Inflammatory macrophage treated with lipopolysaccharide for 1 hour (primary cell): Measurements from ENCODE around the gene EYA4.

ENCODE experiments used
- DNase-seq, 2 donors: peaks; one replicate each; pipeline ENCODE4 v3.0.0-alpha.2; 2020 to 2022

The EYA4 gene

DNA sequence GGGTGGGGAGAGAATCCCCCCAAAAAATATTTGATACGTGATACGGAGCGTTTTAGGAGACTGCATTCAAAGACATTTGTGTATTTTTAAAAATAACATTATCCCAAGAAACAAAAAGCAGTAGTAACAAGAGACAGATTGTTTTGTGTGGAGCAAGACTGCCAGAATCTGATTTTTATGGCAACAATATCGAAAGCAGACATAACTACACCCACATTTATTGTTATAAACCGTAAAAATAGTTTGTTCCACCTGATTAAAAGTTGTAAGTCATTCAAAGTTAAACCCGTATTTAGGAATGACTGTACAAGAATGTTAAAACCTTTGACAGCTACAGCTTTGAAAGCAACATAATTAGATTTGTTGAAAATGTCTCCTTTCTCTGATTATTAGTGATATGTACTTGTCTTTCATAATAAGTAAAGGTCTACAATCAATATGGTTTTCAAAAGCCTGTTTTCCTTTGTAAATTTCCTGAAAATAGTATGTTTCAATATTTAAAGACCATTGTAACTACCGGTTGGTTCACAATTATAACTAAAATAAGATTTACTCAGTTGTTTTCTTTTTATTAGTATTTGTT is 2.7 kb downstream of the EYA4 start:
- no peak for DNase-seq

DNA sequence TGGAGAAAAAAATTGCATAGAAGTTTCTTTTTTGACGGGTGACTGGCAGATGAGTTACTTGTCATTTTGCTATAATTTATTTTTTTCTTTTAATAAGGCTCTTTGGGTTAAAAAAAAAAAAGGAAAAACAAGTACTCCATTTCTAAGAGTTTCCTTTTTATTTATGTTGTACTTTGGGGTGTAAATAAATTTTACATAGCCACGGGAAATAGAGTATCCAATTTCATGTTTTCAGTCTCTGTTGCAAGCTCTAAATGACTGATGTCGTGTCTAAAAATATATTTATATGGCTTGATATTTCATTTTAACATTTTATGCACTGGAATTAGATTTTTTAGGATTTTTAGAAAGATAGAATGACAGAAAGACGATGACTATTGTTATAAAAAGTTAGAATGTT is 3.4 kb downstream of the EYA4 start:
- no peak for DNase-seq

DNA sequence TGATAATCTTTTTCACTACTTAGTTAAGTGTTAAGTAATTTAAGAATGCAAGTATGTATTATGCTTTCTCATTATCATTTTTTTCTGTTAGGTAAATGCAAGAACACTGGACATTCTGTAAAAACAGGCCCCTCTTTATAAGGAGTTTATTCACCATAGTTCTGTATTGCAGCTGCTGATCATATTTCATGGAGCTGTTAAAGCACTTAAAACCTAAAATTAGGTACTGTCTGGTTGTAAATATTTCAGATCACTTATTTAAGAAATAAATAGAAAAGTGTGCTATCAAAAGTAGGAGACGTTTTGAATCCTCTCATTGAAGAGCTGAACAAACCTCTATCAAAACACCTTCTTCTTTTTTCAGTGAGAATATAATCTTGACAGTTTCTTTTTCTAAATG is 3.9 kb downstream of the EYA4 start:
- DNase-seq, result no peak

DNA sequence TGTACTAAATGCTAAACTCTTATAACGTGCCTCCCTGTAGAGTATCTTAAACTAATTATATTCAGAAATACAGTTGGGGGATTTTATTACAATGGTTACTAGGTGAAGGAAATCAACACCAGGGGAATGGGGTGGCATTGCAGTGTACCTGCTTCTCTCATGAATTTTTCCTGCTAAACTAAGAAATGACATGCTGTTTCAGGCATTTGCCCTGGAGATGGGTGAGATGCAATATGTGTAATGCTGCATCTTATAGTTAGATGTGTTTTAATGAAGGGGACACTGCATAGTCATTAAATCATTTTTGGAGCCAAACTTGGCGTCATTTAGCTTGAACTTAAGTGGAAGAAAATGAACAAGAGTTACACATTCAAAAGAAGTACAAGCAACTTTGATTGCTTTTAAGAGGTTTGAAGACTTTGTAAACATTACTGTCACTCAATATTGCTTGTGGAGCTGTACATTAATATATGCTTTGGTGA is 4.3 kb downstream of the EYA4 start:
- no peak for DNase-seq

DNA sequence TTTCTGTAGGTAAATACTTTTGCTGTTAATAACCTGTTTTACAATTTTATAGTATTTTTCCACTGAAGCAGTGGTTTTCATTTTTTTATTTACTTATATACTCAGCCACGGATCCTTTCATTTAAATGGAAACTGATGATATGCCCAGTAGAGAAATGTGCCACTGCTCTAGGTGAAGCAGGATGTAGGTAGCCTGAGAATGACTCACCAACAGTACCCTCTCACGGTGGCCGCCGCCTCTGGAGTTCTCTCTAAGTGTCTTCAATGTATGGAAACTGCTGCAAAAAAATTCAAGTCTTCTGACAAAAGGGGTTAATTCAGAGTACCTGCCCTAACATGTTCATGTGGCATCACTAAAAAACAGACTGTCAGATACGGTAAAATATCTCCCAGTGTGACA is 6.4 kb downstream of the EYA4 start:
- no peak for DNase-seq

DNA sequence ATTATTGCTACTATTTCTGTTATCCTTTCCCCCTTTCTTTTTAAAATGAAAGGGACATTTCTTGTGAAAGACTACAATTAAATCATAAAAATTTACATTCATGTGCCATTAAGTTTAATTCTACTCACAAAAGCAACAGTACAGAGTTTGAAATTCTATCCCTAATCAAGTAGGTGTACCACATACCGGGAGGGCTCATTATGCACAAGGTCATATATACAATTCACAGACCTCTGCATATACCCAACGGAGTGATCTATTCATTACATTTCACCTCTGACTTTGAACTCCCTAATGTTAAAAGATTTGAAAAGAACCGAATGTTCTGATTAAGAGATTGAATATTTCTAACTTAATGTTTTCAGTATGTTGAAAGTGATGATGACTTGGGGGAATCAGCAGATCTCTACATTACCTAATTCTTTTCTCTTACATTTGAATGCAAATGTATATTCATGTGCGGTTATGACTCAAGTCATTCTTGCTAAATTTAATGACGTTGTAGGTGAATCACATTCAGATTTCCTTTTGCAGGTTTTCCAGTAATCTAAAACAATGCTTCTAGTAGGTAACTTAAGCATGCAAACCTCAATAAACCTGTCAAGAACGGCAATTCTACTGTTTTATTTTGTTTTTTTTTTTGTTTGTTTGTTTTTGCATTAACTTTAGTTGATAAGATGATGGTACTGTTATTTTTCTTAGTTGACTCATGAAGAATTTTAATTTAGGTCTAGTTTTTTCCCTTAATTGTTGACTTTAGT is 7.3 kb downstream of the EYA4 start:
- peak in 1 of 2 donors; percentile 9 for DNase-seq

DNA sequence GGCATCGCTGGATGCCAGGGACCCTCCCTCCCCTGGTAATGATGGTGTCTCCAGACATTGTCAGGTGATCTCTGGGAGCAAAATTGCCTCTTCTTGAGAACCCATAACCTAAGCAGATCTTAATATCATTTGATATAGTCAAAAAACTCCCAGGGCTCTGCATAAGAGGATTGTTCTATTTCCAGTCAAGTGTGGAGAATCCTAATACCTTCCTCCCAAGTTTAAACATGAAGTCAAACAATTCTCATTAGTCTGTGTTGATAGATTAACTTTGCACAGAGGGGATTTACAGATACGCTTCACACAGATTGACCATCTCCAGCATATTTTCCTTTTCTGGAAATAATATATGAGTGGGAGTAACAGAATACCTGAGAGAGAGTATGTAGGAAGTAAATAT is 10.5 kb downstream of the EYA4 start:
- DNase-seq, result no peak

DNA sequence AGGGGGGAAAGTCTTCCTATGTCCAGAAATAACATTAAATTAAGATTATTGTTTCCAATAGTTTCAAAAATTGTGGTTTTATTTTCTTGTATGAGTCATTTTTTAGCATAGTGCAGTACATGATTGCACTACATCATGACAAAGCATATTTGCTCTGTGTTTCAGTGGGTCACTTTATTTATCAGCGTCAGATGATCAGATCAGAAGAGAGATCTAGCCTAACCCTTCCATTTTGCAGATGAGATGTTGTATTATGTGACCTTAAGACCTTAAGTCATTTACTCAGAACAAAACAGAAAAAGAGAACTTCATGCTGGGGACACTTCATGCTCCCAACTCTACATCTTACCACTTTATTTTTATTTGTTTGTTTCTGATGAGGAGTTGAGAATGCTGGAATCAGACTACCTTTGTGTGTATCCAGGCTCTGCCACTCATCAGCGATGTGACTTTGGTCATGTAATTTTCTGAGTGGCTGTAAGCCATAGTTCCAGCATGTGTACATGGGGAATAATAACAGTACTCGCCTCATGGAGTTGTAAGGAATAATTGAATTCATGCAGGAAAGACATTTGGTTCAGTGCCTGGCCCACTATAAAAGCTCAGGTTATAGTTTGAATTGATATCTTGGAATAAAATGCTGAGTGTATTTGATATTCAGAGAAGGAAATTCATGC is 13.5 kb downstream of the EYA4 start:
- DNase-seq, result peak; percentile 27 to 31

DNA sequence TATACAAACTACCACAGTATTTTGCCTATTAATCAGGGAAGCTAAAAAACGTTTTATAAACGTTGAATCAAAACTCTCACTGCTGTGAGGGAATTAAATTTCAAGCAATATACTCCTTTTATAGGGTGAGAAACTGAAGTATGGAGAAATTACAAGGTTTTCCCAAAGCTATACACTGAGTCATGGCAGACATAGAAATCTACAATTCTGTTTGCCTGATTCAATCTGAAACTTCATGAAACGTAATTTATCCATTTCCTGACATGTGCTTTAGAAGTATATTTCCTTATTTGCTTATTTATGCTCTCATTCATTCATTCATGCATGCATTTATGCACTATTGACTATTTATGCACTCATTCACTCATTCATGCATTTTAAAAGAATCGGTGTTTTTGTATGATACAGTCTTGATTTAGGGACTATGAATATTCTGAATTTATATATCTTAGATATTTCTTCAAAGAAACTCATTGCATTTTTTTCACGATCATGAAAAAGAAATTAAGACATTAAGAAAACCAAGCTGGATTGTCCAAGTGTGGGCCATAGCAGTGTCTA is 16.5 kb downstream of the EYA4 start:
- no peak for DNase-seq

DNA sequence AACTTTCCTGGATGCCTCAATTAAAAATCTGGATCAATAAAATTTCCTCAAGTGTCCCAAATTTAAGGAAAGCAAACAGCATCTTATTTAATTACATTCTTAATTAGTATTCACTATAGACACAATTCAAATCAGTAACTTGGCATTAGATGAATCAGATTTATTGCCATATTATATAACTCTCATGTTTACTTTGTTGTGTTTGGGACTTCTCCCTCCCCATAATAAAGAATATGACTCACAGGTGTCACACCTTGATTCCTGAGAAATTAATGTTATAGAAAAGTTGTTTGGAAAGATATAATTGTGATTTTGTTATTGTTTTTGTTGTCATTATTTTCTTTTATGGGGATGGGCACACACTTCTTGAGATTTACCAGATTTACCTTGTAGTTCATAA is 18.4 kb downstream of the EYA4 start:
- DNase-seq, result no peak

DNA sequence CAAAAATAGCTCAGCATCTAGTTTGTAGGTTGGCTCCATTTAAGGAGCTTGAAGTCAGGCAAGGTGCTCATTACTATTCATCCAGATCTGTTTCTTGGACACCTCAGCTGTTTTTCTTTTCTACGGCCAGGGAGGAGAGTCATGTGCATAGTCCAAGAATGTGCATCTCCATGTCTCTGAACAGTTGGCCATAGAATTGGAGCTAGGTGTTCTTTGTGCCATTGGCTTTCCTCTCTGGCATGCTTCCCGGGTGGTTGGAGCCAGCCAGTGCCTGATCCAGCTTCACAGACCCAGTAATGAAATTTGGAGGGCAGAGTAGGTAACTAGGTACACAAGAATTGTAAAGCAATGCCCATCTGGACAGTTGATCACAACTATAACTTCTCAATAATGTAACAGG is 21.6 kb downstream of the EYA4 start:
- no peak for DNase-seq

DNA sequence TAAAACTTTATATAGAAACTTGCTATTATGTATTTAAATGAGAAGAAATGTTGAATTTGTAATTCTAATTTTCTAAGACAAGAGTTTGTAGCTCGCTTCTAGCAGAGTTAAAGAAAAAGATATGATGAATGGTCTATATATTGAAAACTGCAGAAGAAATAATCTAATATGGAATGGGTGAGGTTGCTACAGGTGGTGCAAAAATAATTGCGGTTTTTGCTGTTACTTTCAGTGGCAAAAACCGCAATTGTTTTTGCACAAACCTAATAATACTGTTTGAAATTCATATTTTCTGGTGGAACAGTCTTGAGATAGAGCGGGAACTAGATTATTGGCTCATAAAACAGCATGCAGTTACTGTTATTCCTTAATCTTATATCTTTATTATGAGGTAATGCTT is 23.9 kb downstream of the EYA4 start:
- no peak for DNase-seq

DNA sequence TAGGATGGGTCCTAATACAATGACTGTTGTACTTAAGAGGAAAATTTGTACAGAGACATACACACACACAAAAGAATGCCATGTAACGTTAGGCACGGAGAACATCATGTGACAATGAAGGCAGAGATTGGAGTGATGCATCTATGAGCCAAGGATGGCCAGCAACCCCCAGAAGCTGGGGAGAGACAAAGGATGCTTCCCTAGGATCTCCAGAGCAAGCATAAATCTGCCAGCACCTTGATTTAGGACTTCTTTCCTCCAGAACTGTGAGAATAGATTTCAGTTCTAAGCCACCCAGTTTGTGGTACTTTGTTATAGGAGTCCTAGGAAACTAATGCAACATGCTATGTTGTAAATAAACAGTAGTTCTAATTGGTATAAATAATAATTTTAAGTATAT is 25.0 kb downstream of the EYA4 start:
- no peak for DNase-seq

DNA sequence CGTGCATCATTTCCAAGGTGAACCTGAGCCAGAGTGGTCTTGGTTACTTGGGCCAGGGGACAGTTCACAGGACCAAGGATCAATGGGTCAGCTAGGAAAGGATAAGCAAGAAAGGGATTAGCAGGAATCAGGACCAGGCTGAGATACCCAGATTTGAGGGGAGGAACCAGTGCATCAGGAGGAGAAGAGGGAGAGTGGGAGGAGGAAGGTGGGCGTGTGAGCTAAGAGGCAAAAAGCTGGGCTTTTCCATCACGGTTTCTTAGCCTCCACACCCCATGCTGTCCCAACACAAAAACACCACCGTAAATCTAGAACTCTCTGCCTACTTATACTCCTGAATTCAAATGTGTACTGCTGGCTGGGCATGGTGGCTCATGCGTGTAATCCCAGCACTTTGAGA is 27.5 kb downstream of the EYA4 start:
- no peak for DNase-seq

DNA sequence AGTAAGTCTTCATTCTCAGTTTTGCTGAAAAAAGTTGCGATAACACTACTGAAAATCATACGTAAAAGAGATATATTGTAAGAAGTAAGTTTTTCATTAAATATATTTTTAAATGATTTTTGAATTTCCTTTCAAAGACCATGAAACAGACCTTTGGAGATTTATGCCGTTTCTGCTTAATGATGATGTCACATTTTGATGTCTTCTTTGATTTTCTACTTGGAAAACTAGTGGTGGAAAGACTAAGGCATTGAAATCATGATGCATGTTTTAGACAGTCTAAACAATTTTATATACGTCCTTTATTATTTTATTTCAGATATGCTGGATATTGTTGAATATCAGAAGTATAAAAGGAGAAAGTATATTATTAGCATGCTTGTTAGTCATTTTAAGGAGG is 33.7 kb downstream of the EYA4 start:
- DNase-seq, result no peak

DNA sequence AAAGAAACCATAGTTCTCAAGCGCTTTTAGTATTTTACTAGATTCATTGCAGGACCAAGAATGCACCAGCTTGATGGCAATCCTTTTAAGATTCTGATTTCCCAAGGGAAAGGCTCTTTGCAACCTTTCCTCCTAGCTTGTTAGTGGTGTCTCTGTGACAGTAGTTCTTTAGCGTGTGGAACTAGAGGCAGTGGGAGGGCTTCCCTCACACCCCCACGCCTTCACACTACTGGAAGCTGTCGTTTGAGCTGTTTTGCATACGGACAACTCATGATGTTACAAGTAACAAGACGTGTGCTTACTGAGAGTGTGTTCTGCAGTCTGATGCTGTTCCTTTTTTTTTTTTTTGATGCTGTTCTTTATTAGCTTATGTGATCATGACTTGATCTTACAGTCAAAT is 34.1 kb downstream of the EYA4 start:
- DNase-seq, result no peak

DNA sequence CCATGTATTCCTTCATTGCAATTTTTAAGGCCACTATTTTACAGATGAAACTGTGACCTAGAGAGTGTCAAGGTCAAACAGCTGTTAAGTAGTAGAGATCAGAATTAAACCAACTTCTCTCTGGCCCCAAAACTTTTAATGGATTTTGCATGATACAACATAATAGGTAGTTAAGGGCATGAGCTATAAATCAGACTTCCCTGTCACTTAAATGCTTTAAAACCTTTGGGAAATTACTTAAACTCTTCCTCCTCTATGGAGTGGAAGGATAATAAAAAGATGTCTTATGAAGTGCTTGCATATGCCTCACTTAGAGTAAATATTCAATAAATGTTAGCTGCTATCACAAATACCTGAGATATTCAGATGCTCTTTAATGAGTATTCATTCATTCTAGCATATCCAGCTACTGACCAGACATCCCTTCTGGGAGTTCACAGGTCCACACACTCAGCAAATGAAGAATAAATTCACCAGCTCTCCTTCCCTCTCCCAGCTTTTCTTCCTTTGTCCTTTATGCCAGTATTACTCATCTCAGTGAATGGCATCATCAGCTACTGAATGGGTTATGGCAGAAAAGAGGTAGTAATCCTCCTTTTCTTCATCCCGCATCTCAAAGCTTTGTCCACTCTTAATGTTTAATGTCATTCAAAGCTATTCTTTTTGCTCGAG is 36.2 kb downstream of the EYA4 start:
- DNase-seq, result no peak

DNA sequence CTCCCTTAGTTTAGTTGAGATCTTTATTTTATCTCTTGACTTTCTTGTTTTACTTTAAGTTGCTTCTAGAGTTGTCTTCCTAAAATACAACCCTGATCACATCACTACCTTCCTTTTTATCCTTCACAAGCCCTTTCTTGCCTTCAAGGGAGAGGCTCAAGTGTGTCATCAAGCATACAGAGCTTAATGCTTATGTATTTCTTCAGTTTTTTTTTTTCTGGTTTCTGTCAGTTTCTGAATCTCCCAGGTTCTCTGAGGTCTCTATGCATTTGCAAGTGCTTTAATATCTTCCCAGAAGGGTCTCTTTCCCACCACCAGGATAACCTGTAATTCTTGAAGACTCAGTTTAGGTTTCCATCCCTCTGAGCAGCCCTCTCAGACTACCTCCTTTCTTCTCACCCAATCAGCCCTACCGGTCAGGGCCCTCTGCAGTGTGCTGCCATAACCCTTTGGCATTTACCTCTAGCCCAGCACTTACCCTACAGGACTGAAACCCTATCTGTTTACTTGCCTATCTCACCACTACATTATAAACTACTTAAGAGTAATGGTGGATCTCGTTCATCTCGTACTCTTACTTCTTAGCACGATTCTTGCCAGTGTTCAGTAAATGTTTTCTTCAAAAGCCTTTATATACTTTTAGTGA is 36.9 kb downstream of the EYA4 start:
- no peak for DNase-seq

DNA sequence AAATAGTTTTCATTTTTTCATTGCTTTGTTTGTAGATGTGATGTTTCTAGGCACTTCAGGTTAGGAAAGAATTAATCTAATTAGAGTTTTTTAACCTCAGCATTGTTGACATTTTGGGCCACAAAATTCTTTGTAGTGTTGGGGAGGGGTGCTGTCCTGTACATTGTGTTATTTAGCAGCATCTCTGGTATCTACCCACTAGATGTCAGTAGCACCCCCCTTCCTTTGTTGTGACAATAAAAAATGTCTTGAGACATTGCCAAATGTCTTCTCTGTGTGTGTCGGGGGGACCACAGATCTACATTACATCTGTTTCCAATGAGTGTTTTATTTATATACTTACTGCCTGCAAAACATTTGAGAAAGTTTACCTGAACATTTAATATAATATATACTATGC is 45.6 kb downstream of the EYA4 start:
- DNase-seq, result peak in 1 of 2 donors; percentile 2

DNA sequence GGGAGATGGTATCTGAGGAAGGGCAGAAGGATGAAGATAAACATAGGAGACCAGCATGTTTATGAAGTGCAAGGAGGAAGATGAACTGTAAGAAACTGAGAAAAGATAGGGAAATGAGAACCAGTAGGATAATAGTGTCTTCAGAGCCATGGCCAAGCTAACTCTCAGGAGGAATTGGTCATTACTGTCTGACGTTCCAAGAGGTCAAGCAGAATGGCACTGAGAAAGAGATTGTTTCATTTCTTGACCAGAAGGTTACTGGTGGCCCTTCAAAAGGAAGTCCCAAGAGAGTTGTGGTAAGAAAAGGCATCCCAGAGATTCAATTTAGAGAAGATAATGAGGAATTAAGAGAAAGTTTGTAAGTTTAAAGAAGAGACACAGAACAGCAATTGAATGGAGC is 47.5 kb downstream of the EYA4 start:
- DNase-seq, result no peak

DNA sequence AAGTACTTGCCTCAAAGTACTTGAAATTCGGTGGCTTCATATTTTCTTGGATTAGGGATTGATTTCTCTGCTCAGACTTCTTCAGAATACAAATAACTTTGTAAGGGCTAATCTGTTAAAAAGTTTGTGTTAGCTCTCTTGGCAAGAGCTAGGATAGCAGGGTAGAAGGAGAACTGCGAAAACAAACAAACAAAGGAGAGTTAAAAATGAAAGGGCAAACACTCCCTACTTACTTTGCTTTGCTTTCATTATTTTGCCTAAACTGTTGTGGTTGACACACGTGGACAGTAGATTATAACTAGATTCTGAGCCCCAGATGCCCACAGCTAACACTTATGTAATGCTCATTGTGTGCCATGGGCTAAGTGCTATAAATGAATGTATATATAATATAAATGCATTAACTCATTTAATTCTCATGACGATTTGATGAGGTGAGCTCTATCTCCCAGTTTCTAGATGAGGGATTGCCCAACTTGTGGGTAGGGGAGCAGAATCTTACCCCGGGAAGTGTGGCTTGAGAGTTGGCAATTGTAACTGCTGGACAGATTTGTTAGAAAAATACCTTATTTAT is 48.7 kb downstream of the EYA4 start:
- no peak for DNase-seq

DNA sequence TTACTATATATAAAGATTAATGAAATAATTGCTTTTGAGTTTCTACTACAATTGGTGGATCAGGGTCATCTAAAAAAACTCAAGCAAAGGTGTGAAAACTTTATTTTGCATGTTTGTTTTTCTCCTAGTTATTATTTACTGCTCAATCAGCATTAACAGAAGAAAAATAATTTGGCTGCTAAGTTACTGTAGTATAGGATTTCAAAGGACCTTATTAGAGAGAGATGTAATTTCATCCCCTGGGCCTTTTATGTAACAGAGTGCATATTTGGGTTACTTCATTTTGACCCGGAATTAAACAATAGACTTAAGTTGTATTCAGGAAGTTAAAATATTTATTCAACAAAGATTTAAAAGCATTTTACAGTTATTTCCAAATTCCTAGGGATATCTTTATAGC is 49.8 kb downstream of the EYA4 start:
- no peak for DNase-seq

DNA sequence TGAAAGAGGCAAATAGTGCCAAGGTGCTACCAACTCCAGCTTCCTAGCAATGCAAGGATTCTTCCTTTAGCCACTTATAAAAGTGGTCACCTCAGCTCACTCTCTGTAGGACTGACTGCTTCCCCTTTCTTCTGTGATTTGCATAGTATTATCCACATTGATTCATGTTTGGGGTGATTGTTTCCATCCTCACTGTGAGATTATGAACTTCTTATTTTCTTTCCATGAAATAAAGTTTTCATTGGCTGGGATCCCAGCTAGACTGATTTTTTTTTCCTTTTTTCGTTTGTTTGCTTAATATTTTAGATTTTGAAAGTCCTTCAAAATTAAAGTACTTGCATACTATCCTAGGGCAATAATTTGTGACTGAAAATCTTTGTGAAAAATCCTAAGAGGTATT is 50.5 kb downstream of the EYA4 start:
- DNase-seq, result no peak
